GM18511 (cell line): ENCODE results near the gene CDK14.
A peak's percentile ranks its signal among the peaks of the same experiment; 100 is the strongest.

ENCODE experiments used
- ATAC-seq: cut with Tn5 transposase; IDR thresholded peaks from one replicate; pipeline ENCODE4 v1.9.1; 2021; ENCODE audit warnings: mild to moderate bottlenecking, moderate library complexity; ENCODE audit not compliant: unreplicated experiment

Gene CDK14

DNA sequence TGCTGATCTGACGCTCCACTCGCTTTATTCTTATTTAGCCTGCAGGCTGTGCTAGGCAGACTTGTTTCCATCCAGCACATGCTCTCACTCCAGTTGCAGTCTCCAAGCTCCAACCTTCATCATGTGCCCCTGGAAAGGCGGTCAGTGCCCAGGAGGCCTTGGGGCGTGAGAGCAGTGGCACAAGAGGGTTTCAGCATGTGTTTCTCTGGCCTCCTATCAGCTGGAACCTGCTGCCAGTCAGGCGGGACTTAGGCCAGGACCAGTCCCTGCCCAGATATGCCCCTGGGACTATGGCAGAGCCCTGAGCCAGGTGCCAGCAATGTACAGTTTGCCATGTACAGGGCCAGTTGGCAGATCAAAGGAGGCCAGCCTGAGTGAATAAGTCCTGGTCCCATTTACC, 337.9 kb downstream of the CDK14 start:
- no peak for ATAC-seq

GRCh38 chr7:90938371-90938770, 342.2 kb downstream of the CDK14 start:
- no peak for ATAC-seq

DNA sequence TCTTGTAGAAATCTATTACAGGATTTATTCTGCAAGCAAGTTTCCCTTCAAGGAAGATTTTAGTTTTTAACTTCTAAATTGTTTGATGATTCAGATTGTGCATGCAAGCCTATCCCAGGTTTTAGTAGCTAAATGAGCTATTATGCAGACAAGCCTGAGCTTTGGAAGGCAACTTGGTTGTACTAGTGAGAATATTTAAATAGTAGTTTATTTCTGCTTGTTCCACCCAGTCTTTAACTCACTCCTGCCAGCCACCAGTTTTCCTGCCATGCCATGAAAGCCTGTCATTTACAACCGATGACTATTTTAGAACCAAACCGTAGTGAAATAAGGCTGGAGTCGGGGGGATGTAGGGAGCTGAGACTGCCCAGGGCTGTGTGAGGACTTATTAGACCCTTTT, 343.5 kb downstream of the CDK14 start:
- ATAC-seq, result no peak

- no peak for ATAC-seq
Measured at GRCh38 chr7:90944021-90944420, 347.9 kb downstream of the CDK14 start.

GRCh38 chr7:90945104-90945787, 349.1 kb downstream of the CDK14 start:
- ATAC-seq, result no peak

DNA sequence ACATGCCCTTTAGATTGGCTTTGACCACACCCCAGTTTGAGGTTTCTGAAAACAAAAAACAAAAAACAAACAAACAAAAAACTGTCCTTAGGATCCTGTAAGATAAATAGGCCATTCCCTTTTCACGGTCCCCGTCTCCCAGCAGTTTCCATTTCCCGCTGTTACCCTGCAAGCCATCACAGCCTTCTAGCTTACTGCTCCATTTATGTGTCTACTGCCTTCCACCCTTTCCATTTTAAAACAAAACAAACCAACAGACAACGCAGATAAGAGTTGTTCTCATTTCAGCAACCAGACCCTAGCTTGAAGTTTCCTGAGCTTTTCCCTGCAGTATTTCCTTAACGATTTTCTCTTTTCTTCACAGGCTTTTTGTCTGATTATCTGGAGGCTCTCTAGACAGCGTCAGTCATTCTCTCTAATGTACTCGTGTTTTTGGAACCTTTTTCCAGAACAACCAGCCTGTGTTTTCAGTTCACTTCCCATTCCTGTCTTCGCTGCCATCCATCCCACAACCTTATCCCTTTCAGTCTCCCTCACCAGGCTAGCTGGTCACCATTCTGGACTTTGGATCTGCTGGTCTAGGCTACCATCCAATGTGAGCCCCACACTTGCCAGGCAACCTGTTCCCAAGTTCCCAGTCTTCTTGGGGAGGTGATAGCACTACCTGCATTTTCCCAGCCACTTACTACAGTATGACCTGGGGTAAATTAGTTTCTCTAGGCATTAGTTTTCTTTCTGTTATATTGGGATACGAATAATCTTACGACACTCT, 350.8 kb downstream of the CDK14 start:
- no peak for ATAC-seq

- peak; percentile 57 for ATAC-seq
Measured at GRCh38 chr7:90948085-90948484, 352.0 kb downstream of the CDK14 start.

- ATAC-seq, result no peak
Measured at GRCh38 chr7:90951229-90951628, 355.1 kb downstream of the CDK14 start.

GRCh38 chr7:90951986-90952954, 356.1 kb downstream of the CDK14 start:
- ATAC-seq, result no peak

- ATAC-seq, result no peak
Measured at GRCh38 chr7:90955641-90956207, 359.6 kb downstream of the CDK14 start.

DNA sequence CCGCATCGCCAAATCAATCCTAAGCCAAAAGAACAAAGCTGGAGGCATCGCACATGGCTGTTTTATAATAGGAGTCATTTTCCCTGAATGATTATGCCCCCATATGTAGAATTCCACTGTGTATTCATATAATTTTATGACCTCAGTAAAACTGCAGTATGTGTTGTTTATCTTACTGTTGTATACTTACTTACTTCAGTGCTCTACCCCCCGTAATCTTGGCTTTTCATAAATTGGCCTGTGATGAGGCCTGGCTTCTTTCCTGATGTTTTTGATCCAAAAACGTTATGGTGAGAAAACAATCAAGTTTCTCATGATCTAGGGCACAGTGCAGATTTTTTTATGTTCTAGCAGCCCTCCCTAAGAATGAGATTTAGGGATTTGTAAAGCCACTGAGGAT, 361.8 kb downstream of the CDK14 start:
- ATAC-seq, result no peak

- no peak for ATAC-seq
Measured at GRCh38 chr7:90958647-90959046, 362.5 kb downstream of the CDK14 start.

DNA sequence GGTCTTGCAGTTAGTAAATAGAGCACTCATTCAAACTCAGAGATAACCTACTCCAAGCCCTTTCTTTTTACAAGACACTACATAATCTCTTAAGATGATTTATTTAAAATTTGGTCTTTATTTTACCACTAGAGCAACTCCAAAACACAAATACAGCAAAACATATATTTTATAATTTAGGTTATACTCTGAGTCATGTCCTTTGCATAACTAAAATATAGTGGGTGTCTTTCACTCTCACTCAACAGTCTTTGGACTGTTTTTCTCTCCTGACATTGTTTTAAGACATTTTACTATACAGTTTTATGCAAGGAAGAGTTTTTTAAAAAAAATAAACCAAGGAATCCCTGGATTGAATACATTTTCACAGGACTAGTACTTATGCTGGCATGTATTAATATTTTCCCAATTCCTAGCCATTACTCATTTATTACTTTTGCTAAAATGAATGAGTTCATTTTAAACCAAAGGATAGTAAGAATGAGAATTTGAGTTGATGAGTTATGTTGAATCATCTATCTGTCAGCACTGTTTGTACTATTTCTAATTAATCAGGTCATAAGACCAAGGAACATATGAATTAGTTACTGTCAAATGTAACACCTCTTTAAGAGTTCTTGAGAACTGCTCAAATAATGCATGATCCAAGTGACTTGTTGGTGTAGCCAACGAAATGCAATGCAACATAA, 365.1 kb downstream of the CDK14 start:
- ATAC-seq, result no peak

DNA sequence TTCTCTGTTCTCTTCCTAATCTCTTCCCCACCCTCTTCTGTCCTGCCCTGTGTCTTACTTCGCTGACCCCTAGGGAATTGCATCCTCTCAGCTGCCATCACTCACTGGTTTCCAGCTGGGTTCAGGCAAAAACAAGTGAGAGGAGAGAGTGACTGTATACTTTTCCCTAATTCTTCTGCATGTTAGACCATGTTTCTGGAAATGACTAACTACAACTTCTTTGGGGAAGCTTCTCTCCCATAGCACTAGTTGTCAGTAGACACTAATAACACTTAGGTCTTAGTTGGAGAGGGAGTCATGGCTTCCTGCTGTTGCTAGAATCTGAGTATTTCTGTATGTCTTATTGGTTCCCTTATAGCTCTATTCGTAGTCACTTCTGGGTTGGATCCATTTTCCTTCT, 369.1 kb downstream of the CDK14 start:
- no peak for ATAC-seq

DNA sequence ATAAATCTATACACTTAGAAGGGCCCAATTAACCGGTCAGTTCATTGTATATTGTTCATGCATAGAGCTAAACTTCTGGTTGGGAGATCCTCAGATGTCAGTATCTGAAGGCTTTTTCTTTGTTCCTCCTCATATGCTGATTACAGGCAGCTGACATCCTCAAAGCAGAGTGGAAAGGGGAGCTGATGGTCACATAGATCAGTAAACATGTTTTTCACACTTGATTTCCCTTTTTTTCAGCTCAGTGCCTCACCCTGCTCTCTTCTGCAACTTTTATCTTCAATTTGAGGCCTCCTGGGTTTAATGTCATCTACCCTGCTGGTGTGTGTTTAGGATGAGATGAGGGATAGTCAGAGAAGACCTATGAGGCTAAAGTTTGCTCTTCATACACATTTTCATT, 370.2 kb downstream of the CDK14 start:
- ATAC-seq, result no peak

DNA sequence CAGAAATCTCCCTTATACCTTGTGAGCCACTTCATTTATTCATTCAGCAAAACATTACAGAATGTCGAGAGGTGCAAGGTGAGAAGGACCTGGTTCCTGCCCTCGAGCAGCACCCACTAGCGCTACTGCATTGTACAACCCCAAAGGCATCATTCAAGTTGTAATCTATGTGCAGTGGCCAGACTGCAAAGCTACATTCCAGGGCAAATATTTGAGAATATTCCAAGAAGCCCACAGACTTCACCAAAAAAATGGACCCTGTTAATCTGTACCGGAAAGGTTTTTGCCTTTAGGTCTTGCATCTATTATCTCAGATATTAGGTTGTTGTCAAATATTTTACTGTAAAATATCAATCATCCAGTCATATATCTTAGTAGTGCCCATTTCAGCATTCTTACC, 372.8 kb downstream of the CDK14 start:
- ATAC-seq, result no peak

DNA sequence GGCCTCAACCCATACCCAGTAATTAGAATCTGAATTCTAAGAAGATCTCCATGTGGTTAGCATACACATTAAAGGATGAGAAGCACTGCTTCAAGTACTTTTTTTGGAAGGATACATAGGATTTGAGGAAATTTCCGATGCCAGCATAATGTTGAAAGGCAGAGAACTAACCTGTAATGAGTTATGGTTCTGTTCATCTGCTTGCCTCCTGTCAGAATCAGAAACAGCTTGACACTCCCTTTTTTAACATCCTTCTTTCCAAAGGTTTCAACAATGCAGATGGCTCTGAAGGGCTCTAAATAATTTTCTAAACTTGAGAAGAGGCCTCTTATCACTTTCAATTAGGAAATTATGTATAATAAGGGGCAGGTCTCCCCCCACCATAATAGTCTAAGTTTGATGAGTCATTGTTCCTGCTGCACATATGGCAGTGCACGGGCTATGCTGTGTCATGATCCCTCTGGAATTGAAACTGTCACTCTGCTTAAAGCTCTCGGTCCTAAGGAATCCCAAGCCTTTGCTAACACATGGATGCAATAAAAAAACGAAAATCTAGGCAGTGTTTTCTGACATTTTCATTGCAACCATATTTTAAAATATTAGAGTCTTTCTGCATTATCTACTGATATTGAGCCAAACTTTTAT, 376.9 kb downstream of the CDK14 start:
- ATAC-seq, result no peak

GRCh38 chr7:90977056-90977455, 380.9 kb downstream of the CDK14 start:
- ATAC-seq, result no peak

GRCh38 chr7:90980545-90980944, 384.4 kb downstream of the CDK14 start:
- no peak for ATAC-seq

- no peak for ATAC-seq
Measured at GRCh38 chr7:90982228-90982627, 386.1 kb downstream of the CDK14 start.
